H9 (cell line): Measurements from ENCODE around the gene SEMA3C. TPM values are rescaled to one million over a fixed set of nuclear protein-coding genes. Genes with fewer than 3 reads are reported as not detected.

Experiments
- DNase-seq: peaks from one replicate; pipeline ENCODE4 v3.0.0-alpha.2; 2017
- H2AFZ ChIP-seq: one replicate; pipeline ENCODE4 v1.6.1; 2013; ENCODE audit warnings: mild to moderate bottlenecking, low read length, control low read depth, moderate library complexity
- H2AK5ac ChIP-seq: 2 replicates; pipeline ENCODE4 v1.6.1; 2013; ENCODE audit warnings: low read length, control low read depth, mixed read lengths; ENCODE audit not compliant: insufficient read length
- H2BK120ac ChIP-seq: one replicate; pipeline ENCODE4 v1.6.1; 2013; ENCODE audit warnings: low read depth, mild to moderate bottlenecking, low read length, control low read depth, inconsistent platforms; ENCODE audit not compliant: poor library complexity, severe bottlenecking
- H2BK12ac ChIP-seq: 2 replicates; pipeline ENCODE4 v1.6.1; 2013; ENCODE audit warnings: low read length, control low read depth, mixed read lengths, low read depth; ENCODE audit not compliant: insufficient read length
- H2BK15ac ChIP-seq: 2 replicates; pipeline ENCODE4 v1.6.1; 2013; ENCODE audit warnings: low read depth, low read length, control low read depth
- H2BK20ac ChIP-seq: one replicate; pipeline ENCODE4 v1.6.1; 2013; ENCODE audit warnings: low read depth, mild to moderate bottlenecking, low read length, control low read depth, inconsistent platforms; ENCODE audit not compliant: poor library complexity, severe bottlenecking
- H2BK5ac ChIP-seq: 2 replicates; pipeline ENCODE4 v1.6.1; 2013; ENCODE audit warnings: low read length, control low read depth, mixed read lengths; ENCODE audit not compliant: insufficient read length
- H3K14ac ChIP-seq: 2 replicates; pipeline ENCODE4 v1.6.1; 2013; ENCODE audit warnings: low read length, control low read depth; ENCODE audit not compliant: insufficient read depth
- H3K18ac ChIP-seq: 2 replicates; pipeline ENCODE4 v1.6.1; 2013; ENCODE audit warnings: low read depth, mild to moderate bottlenecking, mixed read lengths, low read length, control low read depth; ENCODE audit not compliant: insufficient read length
- H3K23ac ChIP-seq: 2 replicates; pipeline ENCODE4 v1.6.1; 2013; ENCODE audit warnings: low read length, control low read depth, mixed read lengths, low read depth; ENCODE audit not compliant: insufficient read length
- H3K23me2 ChIP-seq: 2 replicates; pipeline ENCODE4 v1.6.1; 2013; ENCODE audit warnings: low read depth, mild to moderate bottlenecking, mixed read lengths, low read length, control low read depth; ENCODE audit not compliant: insufficient read length, poor library complexity, severe bottlenecking
- H3K27ac ChIP-seq: 2 replicates; pipeline ENCODE4 v1.5.1; 2013; ENCODE audit warnings: low read length, control low read depth, mixed read lengths, low read depth; ENCODE audit not compliant: insufficient read length
- H3K27me3 ChIP-seq: 2 replicates; pipeline ENCODE4 v1.6.1; 2013; ENCODE audit warnings: low read length, control low read depth, inconsistent platforms; ENCODE audit not compliant: insufficient read depth
- H3K4ac ChIP-seq: 2 replicates; pipeline ENCODE4 v1.6.1; 2013; ENCODE audit warnings: low read depth, mild to moderate bottlenecking, control low read depth, inconsistent platforms, low read length, moderate library complexity
- H3K4me1 ChIP-seq: 2 replicates; pipeline ENCODE4 v1.6.1; 2013; ENCODE audit warnings: low read length, control low read depth, inconsistent platforms; ENCODE audit not compliant: insufficient read depth
- H3K4me2 ChIP-seq: 2 replicates; pipeline ENCODE4 v1.6.1; 2013; ENCODE audit warnings: low read length, control low read depth, mixed read lengths; ENCODE audit not compliant: insufficient read length, insufficient read depth
- H3K56ac ChIP-seq: 2 replicates; pipeline ENCODE4 v1.6.1; 2013; ENCODE audit warnings: low read depth, mild to moderate bottlenecking, mixed read lengths, low read length, control low read depth; ENCODE audit not compliant: insufficient read length
- H3K79me1 ChIP-seq: 2 replicates; pipeline ENCODE4 v1.6.1; 2013; ENCODE audit warnings: low read depth, mild to moderate bottlenecking, moderate library complexity, low read length, control low read depth, inconsistent platforms; ENCODE audit not compliant: insufficient read depth, poor library complexity, severe bottlenecking
- H3K79me2 ChIP-seq: 2 replicates; pipeline ENCODE4 v1.6.1; 2013; ENCODE audit warnings: low read length, control low read depth, inconsistent platforms; ENCODE audit not compliant: insufficient read depth
- H3K9ac ChIP-seq: 2 replicates; pipeline ENCODE4 v1.6.1; 2013; ENCODE audit warnings: low read length, control low read depth, mixed read lengths; ENCODE audit not compliant: insufficient read length; ENCODE audit errors: extremely low read depth
- H3K9me3 ChIP-seq: one replicate; pipeline ENCODE4 v1.6.1; 2013; ENCODE audit warnings: low read depth, low read length, inconsistent platforms; ENCODE audit not compliant: control insufficient read depth
- H3T11ph ChIP-seq: one replicate; pipeline ENCODE4 v1.6.1; 2013; ENCODE audit warnings: mild to moderate bottlenecking, low read length, control low read depth, inconsistent platforms
- H4K20me1 ChIP-seq: one replicate; pipeline ENCODE4 v1.6.1; 2013; ENCODE audit not compliant: control insufficient read depth, insufficient read length, insufficient read depth
- H4K5ac ChIP-seq: 2 replicates; pipeline ENCODE4 v1.6.1; 2013; ENCODE audit warnings: low read depth, mild to moderate bottlenecking, mixed read lengths, low read length, control low read depth; ENCODE audit not compliant: insufficient read length
- H4K8ac ChIP-seq: replicated peaks from 2 replicates; pipeline ENCODE4 v1.6.1; 2013; ENCODE audit warnings: low read length, control low read depth, mixed read lengths, low read depth; ENCODE audit not compliant: insufficient read length
- H4K91ac ChIP-seq: 2 replicates; pipeline ENCODE4 v1.6.1; 2013; ENCODE audit warnings: low read depth, mild to moderate bottlenecking, moderate library complexity, mixed read lengths, low read length, control low read depth; ENCODE audit not compliant: insufficient read length
- H3K27ac Mint-ChIP-seq, 3 experiments: 2 replicates in 2 of 3; 3 replicates in 1 of 3; pipeline ENCODE4 v1.8.0; 2020 to 2021; ENCODE audit warnings: mixed read lengths in 3 of 3, mild to moderate bottlenecking in 1 of 3, moderate library complexity in 1 of 3
- H3K27me3 Mint-ChIP-seq: 2 replicates; pipeline ENCODE4 v1.8.0; 2021; ENCODE audit warnings: low read depth, mild to moderate bottlenecking, moderate library complexity, mixed read lengths
- H3K36me3 Mint-ChIP-seq, 3 experiments: 2 replicates in 2 of 3; 3 replicates in 1 of 3; pipeline ENCODE4 v1.8.0; 2020 to 2021; ENCODE audit warnings: low read depth in 3 of 3, mixed read lengths in 3 of 3; ENCODE audit not compliant: insufficient read depth in 1 of 3
- H3K4me1 Mint-ChIP-seq, 2 experiments: 2 replicates each; pipeline ENCODE4 v1.8.0; 2020; ENCODE audit warnings: mixed read lengths in 2 of 2
- H3K4me3 Mint-ChIP-seq, 2 experiments: 2 replicates in 1 of 2; 3 replicates in 1 of 2; pipeline ENCODE4 v1.8.0; 2020 to 2021; ENCODE audit warnings: mild to moderate bottlenecking in 2 of 2, mixed read lengths in 2 of 2, moderate library complexity in 1 of 2
- H3K9me3 Mint-ChIP-seq, 2 experiments: 2 replicates in 1 of 2; 3 replicates in 1 of 2; pipeline ENCODE4 v1.8.0; 2020; ENCODE audit warnings: mild to moderate bottlenecking in 2 of 2, mixed read lengths in 2 of 2, moderate library complexity in 1 of 2
- WGBS: extraction: QIAGEN DNeasy Blood & Tissue Kit; methylation state at CpG from one replicate; pipeline ENCODE4 v1.1.7; 2013; ENCODE audit warnings: missing lambda C conversion rate, low lambda C conversion rate, mixed read lengths; ENCODE audit not compliant: insufficient read length; ENCODE audit errors: extremely low coverage; 5-methylcytosine and 5-hydroxymethylcytosine counted together
- total RNA-seq: library from RNA; stranded (reverse); gene quantifications from 2 replicates; pipeline ENCODE4 v1.2.1, GENCODE V29; 2021
- TF ChIP-seq, protein P1 (sequence below): fragments of 200-600 bp; sonication (generic); conservative IDR thresholded peaks from 3 replicates; pipeline ENCODE4 v1.8.0; 2021; ENCODE audit warnings: antibody characterized with exemption, mild to moderate bottlenecking

SEMA3C gene
- total RNA-seq, 1 experiment from 2014 or later = 1.6 TPM

GRCh38 chr7:80885757-80886156 lies 33.1 kb downstream of the SEMA3C start:
- Histone ChIP-seq H4K5ac (no peak overlapping the region), H2BK12ac (no peak overlapping the region), H3K9ac (no peak overlapping the region), H3K79me1 (no peaks in the 10 kb centered on the region), H3K4me2 (no peak overlapping the region), H3K4ac (no peak overlapping the region), H4K91ac (no peak overlapping the region), H3K56ac (no peak overlapping the region), H2BK15ac (no peak overlapping the region), H3K79me2 (no peaks in the 10 kb centered on the region), H3K23ac (no peak overlapping the region), H3K9me3 (no peaks in the 10 kb centered on the region), H4K20me1 (no peaks in the 10 kb centered on the region), H3K23me2 (no peaks in the 10 kb centered on the region), H3K27ac (no peak overlapping the region), H3K4me1 (no peaks in the 10 kb centered on the region), H3K14ac (no peak overlapping the region), H3K18ac (no peak overlapping the region), H2BK5ac (no peak overlapping the region), H3K27me3 (no peaks in the 10 kb centered on the region), H2AK5ac (no peak overlapping the region), H3T11ph (no peak overlapping the region), H2BK120ac (no peak overlapping the region), H2AFZ (no peak overlapping the region), H2BK20ac (no peak overlapping the region), H4K8ac (no peak overlapping the region)
- no peak for DNase-seq
- TF ChIP-seq, protein P1, sequence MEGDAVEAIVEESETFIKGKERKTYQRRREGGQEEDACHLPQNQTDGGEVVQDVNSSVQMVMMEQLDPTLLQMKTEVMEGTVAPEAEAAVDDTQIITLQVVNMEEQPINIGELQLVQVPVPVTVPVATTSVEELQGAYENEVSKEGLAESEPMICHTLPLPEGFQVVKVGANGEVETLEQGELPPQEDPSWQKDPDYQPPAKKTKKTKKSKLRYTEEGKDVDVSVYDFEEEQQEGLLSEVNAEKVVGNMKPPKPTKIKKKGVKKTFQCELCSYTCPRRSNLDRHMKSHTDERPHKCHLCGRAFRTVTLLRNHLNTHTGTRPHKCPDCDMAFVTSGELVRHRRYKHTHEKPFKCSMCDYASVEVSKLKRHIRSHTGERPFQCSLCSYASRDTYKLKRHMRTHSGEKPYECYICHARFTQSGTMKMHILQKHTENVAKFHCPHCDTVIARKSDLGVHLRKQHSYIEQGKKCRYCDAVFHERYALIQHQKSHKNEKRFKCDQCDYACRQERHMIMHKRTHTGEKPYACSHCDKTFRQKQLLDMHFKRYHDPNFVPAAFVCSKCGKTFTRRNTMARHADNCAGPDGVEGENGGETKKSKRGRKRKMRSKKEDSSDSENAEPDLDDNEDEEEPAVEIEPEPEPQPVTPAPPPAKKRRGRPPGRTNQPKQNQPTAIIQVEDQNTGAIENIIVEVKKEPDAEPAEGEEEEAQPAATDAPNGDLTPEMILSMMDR = no peak
- Mint-ChIP-seq H3K36me3 (no peaks in the 10 kb centered on the region), H3K4me3 (no peak overlapping the region), H3K27ac (no peak overlapping the region; a peak in 1 of 7 replicates), H3K9me3 (no peaks in the 10 kb centered on the region), H3K4me1 (peaks cover 0 to 10% of the 10 kb centered on the region in 2 experiments; a peak in 2 of 4 replicates), H3K27me3 (no peaks in the 10 kb centered on the region)
- WGBS = no CpG with 5 or more reads among the region's 2 CpGs
